GM12873 (cell line): ENCODE data around the gene TRIM27.

Experiments used
- CTCF ChIP-seq: IDR thresholded peaks from 2 replicates; pipeline ENCODE4 v1.5.1; 2012; ENCODE audit warnings: low read depth, mild to moderate bottlenecking, moderate library complexity, low read length, control low read depth; ENCODE audit not compliant: insufficient read depth; ENCODE audit errors: missing control alignments

Gene TRIM27

GRCh38 chr6:28943557-28944411 lies 20.0 kb upstream of the TRIM27 start:
- no peak for TF ChIP-seq CTCF

GRCh38 chr6:28943223-28943556 lies 19.4 kb upstream of the TRIM27 start:
- no peak for TF ChIP-seq CTCF

- no peak for TF ChIP-seq CTCF
These were observed 18.1 kb upstream of the TRIM27 start for GRCh38 chr6:28941684-28942448.

- TF ChIP-seq CTCF = no peak
These were observed 17.3 kb upstream of the TRIM27 start for GRCh38 chr6:28940858-28941683.

- no peak for TF ChIP-seq CTCF
These were observed 16.6 kb upstream of the TRIM27 start for GRCh38 chr6:28940294-28940857.

- TF ChIP-seq CTCF = no peak
These were observed 9.3 kb upstream of the TRIM27 start for GRCh38 chr6:28933069-28933468.
